IMR-90 (cell line): ENCODE results near the gene PTGDS. TPM values are rescaled to one million over a fixed set of nuclear protein-coding genes. Genes with fewer than 3 reads are reported as not detected.

Experiments used
- ATAC-seq: fragments of 200-7000 bp; cut with Tn5 transposase; 2 replicates; pipeline ENCODE4 v1.9.1; 2020; ENCODE audit warnings: low read depth, mild to moderate bottlenecking, moderate library complexity
- BruUV-seq: library from RNA; stranded (reverse); fragments of 400-500 nt; replicated peaks from 2 replicates; lab custom pipeline; 2021; lab: Mats Ljungman, UMichigan
- CTCF ChIA-PET: fragments of 300-600 bp; formaldehyde crosslinking; extraction: SDS; loops from one replicate; lab custom pipeline; 2021; ENCODE audit warnings: antibody characterized with exemption; lab: Yijun Ruan, JAX
- POLR2A ChIA-PET: fragments of 300-600 bp; sonication (Branson Sonifier 250); formaldehyde crosslinking; loops from one replicate; lab custom pipeline; 2022; ENCODE audit warnings: antibody characterized with exemption; ENCODE audit not compliant: unreplicated experiment; lab: Charles Lee
- DNase-seq: peaks from one replicate; pipeline ENCODE4 v3.0.0; 2013
- H2AFZ ChIP-seq: replicated peaks from 2 replicates; pipeline ENCODE3; 2013; ENCODE audit warnings: low read length, mild to moderate bottlenecking; ENCODE audit not compliant: poor library complexity
- H2AK5ac ChIP-seq: 2 replicates; pipeline ENCODE4 v1.6.1; 2013; ENCODE audit warnings: low read depth, low read length, inconsistent platforms
- H2AK9ac ChIP-seq: replicated peaks from 2 replicates; pipeline ENCODE3; 2013; ENCODE audit warnings: mild to moderate bottlenecking, low read depth, low read length, moderate library complexity; ENCODE audit not compliant: poor library complexity
- H2BK120ac ChIP-seq: 2 replicates; pipeline ENCODE4 v1.6.1; 2013; ENCODE audit warnings: low read depth, low read length, inconsistent platforms
- H2BK15ac ChIP-seq: 3 replicates; pipeline ENCODE4 v1.6.1; 2013; ENCODE audit warnings: low read depth, low read length, inconsistent platforms
- H2BK20ac ChIP-seq: 2 replicates; pipeline ENCODE4 v1.6.1; 2013; ENCODE audit warnings: low read depth, mild to moderate bottlenecking, inconsistent platforms, low read length, moderate library complexity
- H2BK5ac ChIP-seq: 2 replicates; pipeline ENCODE4 v1.6.1; 2013; ENCODE audit warnings: mild to moderate bottlenecking, low read depth, low read length, inconsistent platforms; ENCODE audit not compliant: poor library complexity, severe bottlenecking
- H3K14ac ChIP-seq: replicated peaks from 2 replicates; pipeline ENCODE4 v1.6.1; 2013; ENCODE audit warnings: low read depth, low read length, inconsistent platforms
- H3K18ac ChIP-seq: 2 replicates; pipeline ENCODE4 v1.6.1; 2013; ENCODE audit warnings: low read depth, low read length, control low read depth
- H3K23ac ChIP-seq: 2 replicates; pipeline ENCODE4 v1.6.1; 2013; ENCODE audit warnings: low read depth, low read length, inconsistent platforms
- H3K27ac ChIP-seq: 2 replicates; pipeline ENCODE4 v1.5.1; 2013; ENCODE audit warnings: mild to moderate bottlenecking, control low read depth, low read length; ENCODE audit not compliant: insufficient read depth
- H3K27me3 ChIP-seq: 2 replicates; pipeline ENCODE4 v1.6.1; 2013; ENCODE audit warnings: low read length; ENCODE audit not compliant: control insufficient read depth, insufficient read depth
- H3K36me3 ChIP-seq: 2 replicates; pipeline ENCODE4 v1.6.1; 2013; ENCODE audit warnings: low read length, mixed read lengths; ENCODE audit not compliant: control insufficient read depth, insufficient read depth
- H3K4ac ChIP-seq: 2 replicates; pipeline ENCODE4 v1.6.1; 2013; ENCODE audit warnings: low read depth, low read length, inconsistent platforms
- H3K4me1 ChIP-seq: 2 replicates; pipeline ENCODE4 v1.6.1; 2013; ENCODE audit warnings: low read length, mixed read lengths; ENCODE audit not compliant: control insufficient read depth, insufficient read depth
- H3K4me2 ChIP-seq: 2 replicates; pipeline ENCODE4 v1.6.1; 2013; ENCODE audit warnings: low read depth, mild to moderate bottlenecking, control low read depth, low read length, moderate library complexity
- H3K4me3 ChIP-seq: 2 replicates; pipeline ENCODE4 v1.5.1; 2013; ENCODE audit warnings: low read depth, mild to moderate bottlenecking, control low read depth, low read length, moderate library complexity; ENCODE audit not compliant: insufficient read depth
- H3K56ac ChIP-seq: 2 replicates; pipeline ENCODE4 v1.6.1; 2013; ENCODE audit warnings: low read length, inconsistent platforms; ENCODE audit not compliant: insufficient read depth; ENCODE audit errors: extremely low read depth
- H3K79me1 ChIP-seq, 2 experiments: 2 replicates each; pipeline ENCODE4 v1.6.1; 2013; ENCODE audit warnings: low read length in 2 of 2, inconsistent platforms in 1 of 2, low read depth in 1 of 2
- H3K9ac ChIP-seq: 2 replicates; pipeline ENCODE4 v1.6.1; 2013; ENCODE audit warnings: low read depth, low read length, control low read depth
- H3K9me1 ChIP-seq: 2 replicates; pipeline ENCODE4 v1.6.1; 2013; ENCODE audit warnings: low read length, inconsistent platforms; ENCODE audit not compliant: insufficient read depth
- H3K9me3 ChIP-seq: 2 replicates; pipeline ENCODE4 v1.6.1; 2013; ENCODE audit warnings: low read length; ENCODE audit not compliant: control insufficient read depth, insufficient read depth
- H4K20me1 ChIP-seq: 2 replicates; pipeline ENCODE4 v1.6.1; 2013; ENCODE audit warnings: low read length, inconsistent platforms; ENCODE audit not compliant: insufficient read depth
- H4K5ac ChIP-seq: 2 replicates; pipeline ENCODE4 v1.6.1; 2013; ENCODE audit warnings: mild to moderate bottlenecking, low read depth, low read length, control low read depth
- H4K8ac ChIP-seq, 2 experiments: 2 replicates each; pipeline ENCODE4 v1.6.1; 2013; ENCODE audit warnings: low read depth in 2 of 2, low read length in 2 of 2, control low read depth in 1 of 2, inconsistent platforms in 1 of 2
- H4K91ac ChIP-seq: 2 replicates; pipeline ENCODE4 v1.6.1; 2013; ENCODE audit warnings: low read depth, low read length, inconsistent platforms; ENCODE audit not compliant: insufficient read depth
- FOS ChIP-seq: fragments of 150-350 bp; IDR thresholded peaks from 2 replicates; pipeline ENCODE4 v1.6.1; 2016; ENCODE audit warnings: low read depth, low read length
- NFE2L2 ChIP-seq: fragments of 150-350 bp; IDR thresholded peaks from 2 replicates; pipeline ENCODE4 v1.6.1; 2016; ENCODE audit warnings: low read depth, mild to moderate bottlenecking, low read length
- RFX5 ChIP-seq: IDR thresholded peaks from 2 replicates; pipeline ENCODE4 v1.8.0; 2012; ENCODE audit warnings: low read depth, mild to moderate bottlenecking, low read length, moderate library complexity
- WGBS, 2 experiments: methylation state at CpG; one replicate each; pipeline versions ENCODE4 v1.1.5 to v1.1.7; 2013; ENCODE audit warnings: missing lambda C conversion rate in 2 of 2; ENCODE audit not compliant: insufficient read length in 1 of 2; ENCODE audit errors: extremely low coverage in 2 of 2; 5-methylcytosine and 5-hydroxymethylcytosine counted together
- dilution Hi-C: fragments of 300-500 bp; cut with HindIII; formaldehyde crosslinking; loops from one replicate; pipeline ENCODE4 v1.14.3; 2018; ENCODE audit warnings: low sequenced_read_pairs; ENCODE audit not compliant: unreplicated experiment
- in situ Hi-C: fragments of 300-500 bp; cut with MboI; formaldehyde crosslinking; loops from 3 replicates; pipeline ENCODE4 v1.14.3; 2019; ENCODE audit warnings: low sequenced_read_pairs, inconsistent platforms, mixed read lengths
- intact Hi-C: fragments of 100-400 bp; cut with micrococcal nuclease; formaldehyde crosslinking; loops from 2 replicates; pipeline ENCODE4 v1.10.0; 2022
- polyA plus RNA-seq, 3 experiments: library from polyadenylated mRNA; depleted of rRNA; stranded (reverse); fragments of >200 nt; gene quantifications; 2 replicates each; pipeline ENCODE4 v1.2.3, GENCODE V29; 2012; ENCODE audit warnings: low replicate concordance in 1 of 3
- total RNA-seq: library from RNA; depleted of rRNA; stranded (reverse); fragments of >200 nt; gene quantifications from 2 replicates; pipeline ENCODE4 v1.2.3, GENCODE V29; 2012
- TF ChIP-seq, protein P1 (sequence below): fragments of 150-350 bp; IDR thresholded peaks from 2 replicates; pipeline ENCODE4 v1.6.1; 2017; ENCODE audit warnings: mild to moderate bottlenecking, antibody characterized with exemption, low read length, low read depth

The PTGDS gene
- total and polyA plus RNA-seq, 2 of the 4 experiments (the other 2 are of a cell fraction): 1.2 TPM; not detected in 1

DNA sequence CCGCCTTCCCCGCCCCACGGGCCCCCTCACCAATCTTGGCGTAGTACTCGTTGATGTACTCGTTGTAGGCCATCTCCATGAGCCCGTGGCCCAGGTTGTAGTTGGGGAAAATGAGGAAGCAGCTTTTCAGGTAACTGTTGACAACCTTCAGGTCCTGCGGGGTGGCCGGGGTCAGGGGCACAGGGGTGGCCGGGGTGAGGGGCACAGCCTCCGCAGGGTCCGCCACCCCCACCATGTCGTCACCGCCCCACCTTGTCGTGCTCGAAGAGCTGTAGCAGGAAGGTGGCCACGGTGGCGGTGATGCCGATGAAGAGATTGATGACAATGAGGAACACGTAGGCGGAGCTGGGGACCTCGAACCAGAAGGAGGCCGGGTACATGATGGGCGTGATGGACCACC is 33.9 kb downstream of the PTGDS start:
- dilution Hi-C loops (no loop called here), in situ Hi-C loops (no loop called here), intact Hi-C loops (no loop called here)
- POLR2A ChIA-PET: no interaction called here
- H3K4me3 ChIP-seq: no peak overlapping the region
- no peak overlapping the region for H2AFZ ChIP-seq
- H4K91ac ChIP-seq: no peak overlapping the region
- ATAC-seq (no peak), DNase-seq (no peak)
- H3K79me1 ChIP-seq: no peaks in the 10 kb centered on the region
- H2AK5ac ChIP-seq: no peak overlapping the region
- peaks cover 11% of the 10 kb centered on the region for H3K4me1 ChIP-seq
- H3K4ac ChIP-seq: no peak overlapping the region
- no peak overlapping the region for H3K4me2 ChIP-seq
- no peak overlapping the region for H3K27ac ChIP-seq
- H2BK120ac ChIP-seq: no peak overlapping the region
- no peak overlapping the region for H3K14ac ChIP-seq
- BruUV-seq: no TSS peak
- 97% methylated on average over 16 of the region's 24 CpGs; no CpG with 5 or more reads in 1 of the 2 experiments for WGBS, 2 experiments
- peaks cover 37% of the 10 kb centered on the region for H3K36me3 ChIP-seq
- H2BK20ac ChIP-seq: no peak overlapping the region
- H4K5ac ChIP-seq: no peak overlapping the region
- no peaks in the 10 kb centered on the region for H3K9me3 ChIP-seq
- H2BK15ac ChIP-seq: no peak overlapping the region
- no peak overlapping the region for H2AK9ac ChIP-seq
- H3K56ac ChIP-seq: no peak overlapping the region
- peaks cover 8% of the 10 kb centered on the region for H4K20me1 ChIP-seq
- no peak overlapping the region for H3K9ac ChIP-seq
- H3K27me3 ChIP-seq: no peaks in the 10 kb centered on the region
- H3K23ac ChIP-seq: no peak overlapping the region
- no peak overlapping the region for H4K8ac ChIP-seq
- no peak for TF ChIP-seq FOS
- TF ChIP-seq NFE2L2: no peak
- no peak for TF ChIP-seq RFX5
- TF ChIP-seq, protein P1, sequence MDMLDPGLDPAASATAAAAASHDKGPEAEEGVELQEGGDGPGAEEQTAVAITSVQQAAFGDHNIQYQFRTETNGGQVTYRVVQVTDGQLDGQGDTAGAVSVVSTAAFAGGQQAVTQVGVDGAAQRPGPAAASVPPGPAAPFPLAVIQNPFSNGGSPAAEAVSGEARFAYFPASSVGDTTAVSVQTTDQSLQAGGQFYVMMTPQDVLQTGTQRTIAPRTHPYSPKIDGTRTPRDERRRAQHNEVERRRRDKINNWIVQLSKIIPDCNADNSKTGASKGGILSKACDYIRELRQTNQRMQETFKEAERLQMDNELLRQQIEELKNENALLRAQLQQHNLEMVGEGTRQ: no peak
- CTCF ChIA-PET: no interaction called here
- H3K18ac ChIP-seq: no peak overlapping the region
- peaks cover 5% of the 10 kb centered on the region; the same call in 1 of the 2 replicates for H3K9me1 ChIP-seq
- H2BK5ac ChIP-seq: no peak overlapping the region
